C4-2B (cell line): ENCODE data around the gene DGKI.
"Not testable (repeated sequence)": the region's sequence is repeated elsewhere in the genome, so short reads cannot be mapped to it uniquely, and the experiment has no call there.

Source experiments
- H3K27ac ChIP-seq: fragments of 450-650 bp; 2 replicates; pipeline ENCODE4 v1.5.1; 2017
- ZFX ChIP-seq: fragments of 450-650 bp; IDR thresholded peaks from 2 replicates; pipeline ENCODE4 v1.6.1; 2017
- TF ChIP-seq, protein P1 (sequence below): fragments of 450-650 bp; conservative IDR thresholded peaks from 2 replicates; pipeline ENCODE4 v1.5.1; 2017; ENCODE audit warnings: mild to moderate bottlenecking

Gene DGKI

DNA sequence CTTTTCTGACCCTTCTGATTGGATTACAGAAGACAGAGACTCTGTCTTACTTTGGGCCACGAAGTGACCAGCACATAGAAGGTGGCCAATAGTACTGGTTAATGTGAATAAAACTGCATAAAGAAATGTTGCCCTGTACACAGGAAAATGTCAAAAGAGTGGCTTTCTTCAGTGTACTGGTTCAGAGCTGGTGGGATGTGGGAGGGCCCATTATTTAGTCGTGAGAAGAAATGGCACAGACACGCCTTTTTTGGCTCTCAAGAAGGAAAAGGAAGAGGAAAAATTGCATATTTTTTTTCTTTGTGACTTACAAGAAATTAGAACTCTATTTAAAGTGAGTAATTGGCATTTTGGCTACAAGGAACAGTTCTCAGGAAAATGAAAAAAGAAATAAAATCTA is 129.7 kb downstream of the DGKI start:
- no peak overlapping the region for H3K27ac ChIP-seq

DNA sequence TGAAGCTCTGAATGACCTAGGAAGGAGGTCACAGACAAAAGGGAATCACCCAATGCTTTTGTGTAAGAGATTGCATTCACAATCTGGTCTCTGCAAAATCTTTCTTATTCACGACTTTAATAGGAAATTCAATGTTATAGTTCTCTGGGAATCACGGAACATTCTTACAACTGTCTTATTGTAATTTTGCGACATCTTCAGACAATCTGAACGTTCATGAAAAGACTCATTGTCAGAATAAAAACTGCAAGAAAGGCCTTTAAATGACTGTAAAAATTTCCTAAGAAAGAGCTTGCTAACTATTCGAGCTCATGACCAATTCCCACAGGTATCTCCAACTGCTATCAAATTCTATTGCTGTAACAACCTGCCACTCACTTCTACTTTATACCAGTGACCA is 130.7 kb downstream of the DGKI start:
- no peak for TF ChIP-seq ZFX
- TF ChIP-seq, protein P1, sequence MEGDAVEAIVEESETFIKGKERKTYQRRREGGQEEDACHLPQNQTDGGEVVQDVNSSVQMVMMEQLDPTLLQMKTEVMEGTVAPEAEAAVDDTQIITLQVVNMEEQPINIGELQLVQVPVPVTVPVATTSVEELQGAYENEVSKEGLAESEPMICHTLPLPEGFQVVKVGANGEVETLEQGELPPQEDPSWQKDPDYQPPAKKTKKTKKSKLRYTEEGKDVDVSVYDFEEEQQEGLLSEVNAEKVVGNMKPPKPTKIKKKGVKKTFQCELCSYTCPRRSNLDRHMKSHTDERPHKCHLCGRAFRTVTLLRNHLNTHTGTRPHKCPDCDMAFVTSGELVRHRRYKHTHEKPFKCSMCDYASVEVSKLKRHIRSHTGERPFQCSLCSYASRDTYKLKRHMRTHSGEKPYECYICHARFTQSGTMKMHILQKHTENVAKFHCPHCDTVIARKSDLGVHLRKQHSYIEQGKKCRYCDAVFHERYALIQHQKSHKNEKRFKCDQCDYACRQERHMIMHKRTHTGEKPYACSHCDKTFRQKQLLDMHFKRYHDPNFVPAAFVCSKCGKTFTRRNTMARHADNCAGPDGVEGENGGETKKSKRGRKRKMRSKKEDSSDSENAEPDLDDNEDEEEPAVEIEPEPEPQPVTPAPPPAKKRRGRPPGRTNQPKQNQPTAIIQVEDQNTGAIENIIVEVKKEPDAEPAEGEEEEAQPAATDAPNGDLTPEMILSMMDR = no peak
- no peak overlapping the region for H3K27ac ChIP-seq

More for the DNA sequence above, 129.7 kb downstream of the DGKI start:
- TF ChIP-seq ZFX = no peak
- TF ChIP-seq, protein P1 = no peak

DNA sequence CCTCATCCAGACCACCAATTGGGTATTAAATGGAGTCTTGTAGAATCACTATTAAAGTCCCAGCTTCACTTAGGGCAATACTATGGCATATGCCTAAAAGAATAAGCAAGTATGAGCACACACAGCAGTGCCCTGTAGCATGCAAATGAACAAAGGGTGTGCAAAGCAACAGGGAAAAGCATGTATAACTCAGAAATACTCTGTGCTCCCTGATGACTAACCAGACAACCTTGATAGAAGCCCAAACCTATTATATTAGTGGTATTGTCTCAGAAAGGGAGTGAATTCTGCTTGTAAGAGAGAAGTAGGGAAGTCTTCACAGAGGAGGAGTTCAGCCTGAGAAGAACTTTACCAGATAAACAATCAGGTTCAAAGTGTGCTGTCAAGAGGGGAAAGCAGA is 131.2 kb downstream of the DGKI start:
- TF ChIP-seq, protein P1 = no peak
- TF ChIP-seq ZFX = no peak
- H3K27ac ChIP-seq = no peak overlapping the region

DNA sequence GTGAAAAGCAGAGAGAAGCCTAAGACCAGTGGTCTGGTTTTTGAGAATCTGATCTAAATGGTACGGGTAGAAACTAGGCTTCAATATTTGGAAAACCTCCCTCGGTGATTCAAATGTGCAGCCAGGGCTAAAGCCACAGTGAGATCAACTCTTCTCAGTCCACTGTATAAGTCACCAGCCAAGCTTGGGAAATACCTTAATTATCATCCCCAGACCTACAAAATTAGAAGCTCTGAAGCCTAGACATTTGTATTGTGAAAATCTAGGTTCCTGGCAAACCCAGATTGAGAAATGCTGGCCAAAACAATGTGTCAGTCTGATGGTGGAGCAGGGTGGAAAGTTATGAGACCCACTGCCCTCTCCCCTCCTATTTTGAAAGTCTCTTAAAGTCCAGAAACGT is 131.7 kb downstream of the DGKI start:
- TF ChIP-seq ZFX = no peak
- TF ChIP-seq, protein P1 = no peak
- H3K27ac ChIP-seq = no peak overlapping the region

DNA sequence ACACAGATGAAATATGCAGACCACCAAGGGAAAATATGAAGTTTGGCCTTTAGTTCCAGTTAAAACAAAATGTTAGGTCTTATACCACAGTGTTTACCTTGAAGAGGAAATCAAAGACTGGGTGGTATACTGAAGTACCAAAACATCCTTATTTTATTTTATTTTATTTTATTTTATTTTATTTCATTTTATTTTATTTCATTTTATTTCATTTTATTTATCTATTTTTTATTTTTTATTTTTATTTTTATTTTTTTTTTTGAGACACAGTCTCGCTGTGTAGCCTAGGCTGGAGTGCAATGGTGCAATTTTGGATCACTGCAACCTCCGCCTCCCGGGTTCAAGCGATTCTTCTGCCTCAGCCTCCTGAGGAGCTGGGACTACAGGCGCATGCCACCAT is 140.4 kb downstream of the DGKI start:
- H3K27ac ChIP-seq = not testable (repeated sequence)

DNA sequence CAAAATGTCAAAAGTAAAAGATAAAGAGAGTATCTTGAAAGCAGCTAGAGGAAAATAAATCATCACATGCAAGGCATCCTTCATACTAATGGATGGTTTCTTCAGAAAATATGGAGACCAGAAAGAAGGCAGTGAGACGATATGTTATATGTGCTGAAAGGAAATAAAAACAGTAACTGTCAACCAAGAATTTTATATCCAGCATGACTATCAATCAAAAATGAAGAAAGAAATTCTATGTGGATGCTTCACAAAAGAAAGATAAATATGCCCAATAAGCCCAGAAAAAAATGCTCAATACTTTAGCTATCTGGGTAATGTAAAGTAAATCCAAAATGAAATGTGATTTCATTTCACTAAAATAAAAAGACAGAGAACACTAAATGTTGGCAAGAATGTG is 142.1 kb downstream of the DGKI start:
- no peak for TF ChIP-seq ZFX
- TF ChIP-seq, protein P1 = no peak
- H3K27ac ChIP-seq = no peak overlapping the region

DNA sequence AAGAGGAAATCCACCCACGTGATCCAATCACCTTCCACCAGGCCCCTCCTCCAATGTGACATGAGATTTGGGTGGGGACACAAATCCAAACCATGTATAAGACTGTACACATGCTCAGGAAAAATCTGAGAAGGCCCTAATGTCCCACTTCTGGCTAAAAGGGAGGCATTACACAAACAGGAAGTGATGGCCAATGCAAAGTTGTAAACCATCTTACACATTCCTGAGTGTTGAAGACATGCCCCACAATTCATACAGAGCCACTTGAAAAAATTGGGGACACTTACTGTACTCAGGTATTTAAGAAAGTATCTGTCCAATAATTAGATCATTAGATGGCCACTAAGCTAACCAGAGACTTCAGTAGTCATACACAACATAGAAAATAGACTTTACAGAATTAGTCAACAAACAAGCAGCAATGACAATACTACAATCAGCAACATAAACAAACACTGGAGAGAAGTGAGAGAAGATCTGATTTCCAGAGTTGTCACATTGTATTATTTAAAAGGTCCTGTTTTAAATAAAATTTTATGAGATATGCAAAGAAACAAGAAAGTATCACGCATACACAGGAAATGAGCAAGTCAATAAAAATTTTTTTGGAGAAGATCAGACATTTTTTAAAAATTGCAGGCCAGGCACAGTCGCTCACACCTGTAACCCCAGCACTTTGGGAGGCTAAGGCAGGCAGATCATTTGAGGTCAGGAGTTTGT is 143.3 kb downstream of the DGKI start:
- no peak overlapping the region for H3K27ac ChIP-seq
- no peak for TF ChIP-seq ZFX
- TF ChIP-seq, protein P1 = no peak

DNA sequence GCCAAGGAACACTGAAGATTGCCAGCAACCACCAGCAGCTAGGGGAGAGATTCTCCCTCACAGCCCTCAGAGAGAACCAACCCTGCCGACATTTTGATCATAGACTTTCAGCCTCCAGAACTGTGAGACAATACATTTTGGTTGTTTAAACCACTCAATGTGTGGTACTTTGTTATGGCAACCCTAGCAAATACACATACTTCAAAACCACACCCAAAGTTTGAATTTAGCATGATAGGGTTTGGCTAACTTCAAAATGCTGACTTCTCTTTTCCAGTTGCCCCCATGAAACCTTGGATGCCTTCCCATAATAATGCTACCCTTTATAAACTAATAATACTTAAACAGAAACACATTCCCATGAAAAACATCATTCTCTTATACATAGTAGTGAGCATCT is 149.8 kb downstream of the DGKI start:
- no peak overlapping the region for H3K27ac ChIP-seq
- TF ChIP-seq, protein P1 = no peak
- TF ChIP-seq ZFX = no peak
